Hematopoietic multipotent progenitor cell treated with erythropoietin and hydrocortisone succinate and interleukin-3 and kit ligand, for 8 days (in vitro differentiated cells): ENCODE measurements around the gene CCS.
A peak's percentile ranks its signal among the peaks of the same experiment; 100 is the strongest.
"Not testable (repeated sequence)": the region's sequence is repeated elsewhere in the genome, so short reads cannot be mapped to it uniquely, and the experiment has no call there.

Experiments
- DNase-seq: peaks from one replicate; pipeline ENCODE4 v3.0.0-alpha.2; 2015

The CCS gene

GRCh38 chr11:66561975-66562248, 31.1 kb upstream of the CCS start:
- DNase-seq = no peak

GRCh38 chr11:66562275-66562674, 30.7 kb upstream of the CCS start:
- DNase-seq = no peak

DNA sequence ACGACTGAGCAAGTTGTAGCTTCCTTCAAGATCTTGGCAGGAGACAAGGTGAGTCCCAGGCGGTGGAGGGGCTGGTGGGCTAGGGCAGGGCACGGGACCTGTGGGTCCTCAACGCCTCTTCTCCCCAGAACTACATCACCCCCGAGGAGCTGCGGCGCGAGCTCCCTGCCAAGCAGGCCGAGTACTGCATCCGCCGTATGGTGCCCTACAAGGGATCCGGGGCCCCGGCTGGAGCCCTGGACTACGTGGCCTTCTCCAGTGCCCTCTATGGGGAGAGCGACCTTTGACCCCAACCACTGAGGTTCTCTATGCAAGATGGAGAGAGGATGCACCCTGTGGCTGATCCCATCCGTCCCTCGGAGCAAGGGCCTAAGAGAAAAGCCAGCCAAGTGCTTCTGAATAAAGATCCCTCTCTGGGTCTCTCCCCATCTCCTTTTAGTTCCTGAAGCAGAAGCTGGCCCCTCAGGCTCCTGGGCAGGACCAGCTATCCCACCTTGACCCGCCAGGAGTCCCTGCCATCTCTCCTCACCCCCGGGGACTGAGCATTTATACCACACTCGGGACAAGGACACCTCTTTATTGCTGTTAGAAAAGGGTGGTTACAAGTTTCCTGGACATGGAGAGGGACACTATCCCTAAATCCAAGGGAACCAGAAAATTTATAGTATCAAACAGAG, 29.9 kb upstream of the CCS start:
- DNase-seq = no peak

GRCh38 chr11:66563832-66564231, 29.2 kb upstream of the CCS start:
- DNase-seq = no peak

DNA sequence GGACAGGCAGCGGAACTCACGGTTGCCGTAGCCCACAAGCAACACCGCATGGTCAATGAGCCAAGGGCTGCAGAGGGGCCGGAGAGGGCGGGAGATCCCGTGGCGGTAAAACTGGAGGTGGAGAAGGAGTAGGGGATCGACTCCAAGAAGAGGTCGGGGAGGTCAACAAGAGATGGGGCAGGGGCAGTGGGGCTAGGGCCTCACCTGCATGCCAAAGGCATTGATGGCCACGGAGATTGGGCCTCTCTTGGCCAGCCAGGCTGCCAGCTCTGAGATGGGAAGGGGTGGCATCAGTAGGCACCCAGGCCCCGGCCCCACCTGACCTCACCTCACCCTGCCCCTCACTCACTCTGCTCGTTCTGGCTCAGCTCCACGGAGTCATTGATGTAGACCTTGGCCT, 28.4 kb upstream of the CCS start:
- DNase-seq = no peak

GRCh38 chr11:66564984-66565383, 28.0 kb upstream of the CCS start:
- DNase-seq = no peak

DNA sequence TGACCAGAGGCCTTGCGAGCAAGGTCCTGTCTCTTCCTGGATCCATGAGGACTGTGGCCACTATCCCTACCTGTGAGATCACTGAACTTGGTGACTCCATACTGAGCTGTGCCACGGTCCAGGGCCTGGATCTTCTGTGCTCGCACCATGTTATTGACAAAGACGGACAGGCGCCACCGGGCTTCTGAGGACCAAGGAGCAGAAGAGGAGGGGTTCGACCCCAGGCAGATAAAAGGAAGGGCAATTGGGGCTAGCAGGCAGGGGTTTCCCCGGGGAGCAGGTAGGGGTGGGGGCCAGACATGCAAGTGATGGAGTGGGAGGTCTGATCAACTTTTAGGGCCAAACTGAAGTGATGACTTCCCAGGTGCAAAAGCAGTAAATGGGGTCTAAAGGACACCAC, 26.8 kb upstream of the CCS start:
- no peak for DNase-seq

- no peak for DNase-seq
Observed at GRCh38 chr11:66567787-66568123, 25.2 kb upstream of the CCS start.

- DNase-seq = peak; percentile 80
Observed at GRCh38 chr11:66568124-66568916, 24.7 kb upstream of the CCS start, which contains the start of gene CTSF. TSS of gene CTSF (minus strand) at chr11:66568606. CDS start at chr11:66568486, 120 bp downstream.

- DNase-seq = no peak
Observed at GRCh38 chr11:66569076-66569475, 23.9 kb upstream of the CCS start.

DNA sequence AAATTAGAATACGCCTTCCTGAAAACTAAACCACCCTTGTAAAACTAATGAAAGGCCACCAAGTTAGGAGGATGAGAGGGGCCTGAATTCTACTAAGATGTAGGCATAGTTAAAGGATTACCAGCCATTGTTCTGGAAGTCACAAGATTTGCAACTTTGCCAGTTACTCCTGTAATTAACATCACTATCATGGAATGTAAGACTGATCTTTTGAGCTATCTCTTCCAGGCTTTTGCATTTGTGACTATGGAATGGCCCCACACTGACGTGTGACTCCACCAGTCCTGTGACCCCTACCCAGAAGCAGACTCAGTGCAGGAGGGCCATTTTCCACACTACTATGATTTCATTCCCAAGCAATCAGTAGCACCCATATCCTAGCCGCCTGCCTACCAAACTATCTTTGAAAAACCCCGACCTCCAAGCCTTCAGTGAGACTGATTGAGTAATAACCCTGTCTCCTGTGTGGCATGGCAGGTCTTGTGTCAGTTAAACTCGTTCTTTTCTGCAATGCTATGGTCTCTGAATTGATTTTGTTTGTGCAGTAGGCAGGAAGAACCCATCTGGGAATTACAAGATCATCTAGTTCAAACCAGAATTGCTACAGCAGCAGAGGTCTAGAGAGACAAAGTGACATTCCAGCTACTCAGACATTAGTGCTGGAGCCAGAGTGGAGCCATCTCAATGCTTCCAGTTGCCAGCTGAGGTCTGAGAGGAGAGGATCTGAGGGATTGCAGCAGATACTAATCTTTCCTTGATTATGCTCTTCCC, 22.7 kb upstream of the CCS start:
- DNase-seq = no peak

- DNase-seq = no peak
Observed at GRCh38 chr11:66570850-66571180, 22.2 kb upstream of the CCS start.

DNA sequence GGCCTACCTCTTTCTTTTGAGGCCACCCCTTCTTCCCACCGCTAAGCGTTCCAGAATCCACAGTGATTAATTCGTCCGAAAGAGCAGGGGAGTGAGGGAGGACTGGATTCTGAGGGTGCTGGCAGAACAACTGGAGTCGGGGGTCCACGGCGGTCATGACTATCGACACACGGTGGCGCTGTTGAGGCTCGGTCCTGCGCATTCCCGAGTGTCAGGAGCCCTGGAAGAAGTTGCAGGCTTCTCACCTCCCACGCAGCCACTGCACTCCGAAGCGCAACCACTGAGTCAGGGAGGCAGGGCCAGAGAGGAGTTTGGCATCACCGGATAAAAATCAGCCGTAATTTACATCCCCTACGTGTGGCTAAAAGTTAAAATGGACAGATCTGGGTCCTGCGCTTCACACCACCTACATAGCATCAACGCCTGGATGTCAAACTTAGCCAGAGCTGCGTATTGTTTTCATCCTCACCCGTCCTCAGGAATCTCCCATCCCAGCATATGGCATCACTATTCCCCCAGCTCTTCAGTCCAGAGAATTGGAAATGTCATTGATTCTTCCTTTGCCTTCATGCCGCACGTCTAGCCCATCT, 13.9 kb upstream of the CCS start:
- peak; percentile 66 for DNase-seq

DNA sequence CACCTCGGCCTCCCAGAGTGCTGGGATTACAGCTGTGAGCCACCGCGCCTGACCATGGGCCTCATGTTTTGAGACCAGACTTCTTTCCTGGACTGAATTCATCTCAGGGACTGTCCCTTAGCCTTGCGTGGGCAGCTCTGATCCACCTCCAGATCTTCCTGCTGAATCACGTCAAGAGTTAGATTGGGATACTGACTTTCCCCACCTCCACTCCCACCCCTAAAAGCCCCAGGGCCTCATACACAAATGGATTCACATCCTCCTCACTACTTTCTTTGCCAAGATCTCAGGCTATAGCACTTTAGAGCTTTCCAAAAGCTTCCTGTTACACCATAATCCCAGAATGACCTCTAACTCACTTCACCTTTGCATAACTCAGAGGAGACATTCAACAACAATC, 12.2 kb upstream of the CCS start:
- DNase-seq = no peak

DNA sequence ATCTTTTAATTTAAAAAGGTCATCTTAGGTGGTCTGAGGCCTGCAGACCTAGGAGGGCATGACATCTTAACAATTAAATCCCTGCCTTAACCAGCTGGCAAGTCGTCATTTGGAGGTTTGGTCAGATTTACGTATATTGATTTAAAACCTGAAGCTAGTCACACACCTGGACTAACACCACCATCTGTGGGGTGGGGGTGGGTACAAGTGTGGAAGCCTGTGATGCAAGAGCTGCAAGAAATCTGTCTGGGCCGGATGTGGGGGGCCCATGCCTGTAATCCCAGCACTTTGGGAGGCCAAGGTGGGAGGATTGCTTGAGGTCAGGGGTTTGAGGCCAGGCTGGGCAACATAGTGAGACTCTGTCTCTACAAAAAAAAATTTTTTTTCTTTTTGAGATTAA, 11.7 kb upstream of the CCS start:
- DNase-seq = no peak

DNA sequence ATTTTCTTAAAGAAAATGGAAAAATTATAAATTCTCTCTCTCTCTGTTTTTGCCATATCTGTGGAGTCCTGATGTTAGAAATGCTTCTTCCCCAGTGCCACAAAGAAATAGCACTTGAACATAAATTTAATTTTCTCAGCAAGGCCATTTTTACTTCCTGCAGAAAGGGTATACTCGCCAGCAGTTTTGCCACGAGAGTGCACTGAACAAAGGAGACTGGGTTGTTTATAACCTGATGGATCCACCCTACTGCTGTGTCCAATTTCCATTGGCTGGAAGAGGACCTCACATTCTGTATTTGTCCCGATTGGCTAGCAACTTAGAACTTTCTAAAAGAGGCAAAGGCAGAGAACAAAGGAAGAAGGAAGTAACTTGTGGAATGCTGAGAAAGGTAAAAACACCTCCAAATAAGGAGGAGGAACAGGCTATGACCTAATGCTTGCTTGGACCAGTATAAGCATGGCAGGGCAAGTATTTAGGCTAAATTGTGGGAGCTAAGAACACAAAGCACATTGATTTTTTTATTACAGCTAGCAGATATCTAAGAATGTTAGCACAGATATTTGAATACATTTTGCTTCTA, 10.3 kb upstream of the CCS start:
- not testable (repeated sequence) for DNase-seq

DNA sequence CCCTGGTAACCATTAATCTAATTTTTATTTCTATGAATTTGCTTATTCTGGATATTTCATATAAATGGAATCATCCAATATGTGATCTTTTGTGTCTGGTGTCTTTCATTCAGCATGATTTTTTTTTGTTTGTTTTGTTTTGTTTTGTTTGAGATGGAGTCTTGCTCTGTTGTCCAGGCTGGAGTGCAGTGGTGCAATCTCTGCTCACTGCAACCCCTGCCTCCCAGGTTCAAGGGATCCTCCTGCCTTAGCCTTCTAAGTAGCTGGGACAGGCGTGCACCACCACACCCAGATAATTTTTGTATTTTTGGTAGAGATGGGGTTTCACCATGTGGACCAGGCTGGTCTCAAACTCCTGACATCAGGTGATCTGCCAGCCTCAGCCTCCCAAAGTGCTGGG, 7.5 kb upstream of the CCS start:
- DNase-seq = not testable (repeated sequence)

DNA sequence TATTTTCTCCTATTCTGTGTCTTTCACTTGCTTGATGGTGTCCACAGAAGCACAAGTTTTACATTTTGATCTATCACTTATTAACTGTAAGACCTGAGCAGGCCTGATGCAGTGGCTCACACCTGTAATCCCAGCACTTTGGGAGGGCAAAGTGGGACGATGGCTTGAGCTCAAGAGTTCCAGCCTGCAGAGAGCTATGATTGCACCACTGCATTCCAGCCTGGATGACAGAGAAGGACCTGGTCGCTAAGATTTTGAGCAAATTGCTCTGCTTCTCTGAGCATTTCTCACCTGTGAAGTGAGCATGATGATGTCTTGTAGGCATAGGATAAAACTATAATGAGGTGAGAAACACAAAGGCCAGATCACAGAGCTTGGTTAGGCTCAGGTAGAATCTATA, 6.8 kb upstream of the CCS start:
- no peak for DNase-seq

DNA sequence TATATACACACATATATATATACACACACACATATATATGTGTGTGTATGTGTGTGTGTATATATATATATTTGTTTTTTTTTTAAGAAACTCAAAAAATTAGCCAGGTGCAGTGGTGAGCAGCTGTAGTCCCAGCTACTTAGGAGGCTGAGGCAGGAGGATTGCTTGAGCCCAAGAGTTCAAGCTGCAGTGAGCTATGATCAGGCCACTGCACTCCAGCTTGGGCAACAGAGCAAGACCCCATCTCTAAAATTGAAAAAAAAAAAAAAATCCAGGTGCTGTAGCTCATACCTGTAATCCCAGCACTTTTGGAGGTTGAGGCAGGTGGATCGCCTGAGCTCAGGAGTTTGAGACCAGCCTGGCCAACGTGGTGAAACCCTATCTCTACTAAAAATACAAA, 3.7 kb upstream of the CCS start:
- DNase-seq = not testable (repeated sequence)

GRCh38 chr11:66589996-66590675, 2.8 kb upstream of the CCS start:
- DNase-seq = no peak

DNA sequence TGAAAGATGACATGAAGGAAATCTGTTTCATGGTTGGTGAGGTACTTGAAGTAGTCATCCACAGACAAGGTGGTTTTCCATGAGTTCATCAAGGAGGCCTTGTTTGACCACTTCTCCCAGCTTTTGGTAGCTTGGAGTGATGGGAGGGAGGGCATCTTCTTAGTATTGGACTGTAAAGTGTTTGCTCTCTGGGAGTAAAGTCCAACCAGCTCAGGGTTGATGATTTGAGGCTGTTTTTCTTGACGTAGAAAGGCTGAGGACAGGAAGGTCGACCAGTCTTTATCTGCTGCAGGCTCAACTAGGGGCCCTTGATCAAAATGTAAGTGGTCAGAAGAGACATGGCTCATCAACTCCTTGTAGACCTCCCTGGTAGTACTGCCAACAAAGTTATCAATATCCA, 1.8 kb upstream of the CCS start:
- no peak for DNase-seq

- DNase-seq = no peak
Observed at GRCh38 chr11:66593303-66593635, 284 bp downstream of the CCS start.

DNA sequence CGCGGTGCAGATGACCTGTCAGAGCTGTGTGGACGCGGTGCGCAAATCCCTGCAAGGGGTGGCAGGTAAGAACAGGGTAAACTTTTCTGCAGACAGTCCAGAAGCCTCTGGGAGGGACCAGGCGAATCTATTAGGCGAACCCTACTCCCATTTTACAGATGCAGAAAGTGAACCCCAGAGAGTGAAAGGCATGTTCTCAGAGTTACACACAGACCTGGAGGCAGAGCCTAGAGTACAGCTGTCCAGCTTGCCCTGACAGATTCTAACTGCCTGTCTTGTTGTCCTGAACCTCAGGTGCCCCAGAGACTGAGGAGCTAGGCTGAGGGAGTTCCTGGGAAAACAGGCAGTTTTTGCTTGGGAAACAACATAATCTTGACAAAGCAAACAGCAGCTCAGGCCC, 665 bp downstream of the CCS start:
- no peak for DNase-seq
